Adrenal gland (tissue), 12 donors: ENCODE results near the gene CD247. TPM values are rescaled to one million over a fixed set of nuclear protein-coding genes. Genes with fewer than 3 reads are reported as not detected.

Experiments
- DNase-seq, 7 donors: peaks; one replicate each; pipeline ENCODE4 v3.0.0-alpha.2; 2019 to 2020
- H3K27ac ChIP-seq, 5 donors: fragments of 200-600 bp; sonication (generic) in 4 of 5; 1 replicate in 3 of 5; 2 replicates in 2 of 5; pipeline versions ENCODE4 v1.5.1 to v1.8.0; 2016 to 2020; ENCODE audit warnings: mild to moderate bottlenecking in 1 of 5
- H3K27me3 ChIP-seq: fragments of 200-600 bp; 2 replicates; pipeline ENCODE4 v1.8.0; 2021
- H3K36me3 ChIP-seq, 2 donors: fragments of 200-600 bp; replicated peaks in 1 of 2; 1 replicate in 1 of 2; 2 replicates in 1 of 2; pipeline versions ENCODE4 v1.5.1 to v1.8.0; 2018 to 2022
- H3K4me1 ChIP-seq, 2 donors: fragments of 200-600 bp; replicated peaks in 1 of 2; 1 replicate in 1 of 2; 2 replicates in 1 of 2; pipeline versions ENCODE4 v1.5.1 to v1.8.0; 2018 to 2021
- H3K4me3 ChIP-seq, 4 donors: fragments of 200-600 bp; sonication (generic) in 3 of 4; one replicate each; pipeline ENCODE4 v1.5.1; 2016 to 2018
- H3K9me3 ChIP-seq, 3 donors: fragments of 200-600 bp; sonication (generic) in 1 of 3; replicated peaks in 1 of 3; 1 replicate in 2 of 3; 2 replicates in 1 of 3; pipeline versions ENCODE4 v1.5.1 to v1.8.0; 2016 to 2021
- POLR2A ChIP-seq, 2 donors: fragments of 450-650 bp; IDR thresholded peaks; one replicate each; pipeline ENCODE4 v1.6.1; 2017; ENCODE audit warnings: antibody characterized with exemption in 2 of 2, mild to moderate bottlenecking in 2 of 2, moderate library complexity in 1 of 2
- WGBS, 4 donors: extraction: QIAGEN DNeasy Blood & Tissue Kit in 2 of 4; methylation state at CpG; one replicate each; pipeline versions ENCODE4 v1.1.5 to v1.1.7; 2013 to 2017; 5-methylcytosine and 5-hydroxymethylcytosine counted together
- intact Hi-C, 2 donors: fragments of 100-400 bp; cut with DNase I; formaldehyde crosslinking; loops; one replicate each; pipeline versions ENCODE4 v1.14.1 to v1.15.0; 2022 to 2023
- polyA plus RNA-seq, 3 donors: library from polyadenylated mRNA; stranded (reverse); fragments of 200-250 nt in 2 of 3; fragments of 350-450 nt in 1 of 3; fragmentation: Illumina TruSeq in 1 of 3; extraction: RNeasy Lipid Tissue Mini Kit (QIAGEN cat#74804) in 1 of 3; gene quantifications; one replicate each; pipeline ENCODE4 v1.2.3, GENCODE V29; 2013 to 2014
- total RNA-seq, 9 donors: library from RNA; depleted of rRNA in 4 of 9; stranded (reverse); fragments of >200 nt in 4 of 9; fragments of 120-200 nt in 1 of 9; fragmentation: NEBNext Ultra II Directional in 1 of 9; extraction: Animal tissue kit (Norgen Biotek cat#: 25700) in 1 of 9; gene quantifications; one replicate each; pipeline versions ENCODE4 v1.1.0 to v1.2.4, GENCODE V29; 2013 to 2023
- TF ChIP-seq, protein P1 (sequence below), 6 experiments: fragments of 450-650 bp in 4 of 6; fragments of 200-600 bp in 2 of 6; sonication (generic) in 1 of 6; IDR thresholded peaks; 1 replicate in 5 of 6; 2 replicates in 1 of 6; pipeline versions ENCODE4 v1.5.1 to v1.8.0; 2016 to 2021; ENCODE audit warnings: antibody characterized with exemption in 6 of 6, mild to moderate bottlenecking in 2 of 6, moderate library complexity in 1 of 6
- donor health status: healthy with polysubstance abuse.
- donor health status: Bipolar disorder and iron deficiency.
- donor health status: DM: yes; HTN: yes; CAD: no.
- donor health status: DM: no; HTN: no; CAD: no.
- donor health status: DM: no; HTN: no; CAD: no.
- donor health status: DM: yes; HTN: yes; CAD: no.

CD247 gene
- total and polyA plus RNA-seq, 12 donors: 0.26 to 2.3 (median 1.2) TPM; not detected in 1

DNA sequence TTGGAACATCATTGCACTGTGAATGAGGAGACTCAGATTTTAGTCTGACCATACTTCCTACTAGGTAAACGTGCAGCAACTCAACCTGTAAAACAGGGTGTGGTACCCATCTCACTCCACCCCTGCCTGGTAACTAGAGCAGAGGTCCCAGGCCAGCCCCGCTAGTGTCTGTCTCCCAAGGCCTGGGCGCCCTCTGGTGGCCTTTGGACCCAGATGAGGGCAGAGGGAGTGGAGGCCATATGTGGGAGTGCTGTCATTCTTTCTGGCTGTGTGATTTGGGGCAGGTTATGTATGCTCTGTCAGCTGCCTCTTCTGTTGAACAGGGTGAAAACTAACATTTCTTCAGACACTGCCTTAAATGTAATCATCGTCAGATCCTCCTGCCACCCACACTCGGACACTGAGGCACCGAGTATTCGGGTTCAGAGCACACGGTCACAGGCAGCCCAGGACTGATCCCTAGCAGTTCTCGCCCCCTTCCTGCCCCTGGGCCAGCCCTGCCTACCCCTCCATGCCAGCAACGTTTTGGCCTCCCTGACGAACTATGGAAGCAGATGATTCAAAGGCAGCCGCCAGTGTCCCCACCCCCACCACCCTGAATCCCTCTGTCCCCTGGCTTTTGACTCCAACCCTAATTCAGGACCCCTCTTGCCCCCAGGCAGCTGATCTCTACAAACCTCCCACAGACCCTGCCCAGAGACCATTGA is 76.0 kb downstream of the CD247 start:
- Histone ChIP-seq H3K36me3 (no peaks in the 10 kb centered on the region), H3K27ac (no peak overlapping the region), H3K27me3 (no peaks in the 10 kb centered on the region), H3K4me1 (peaks cover 8 to 11% of the 10 kb centered on the region in 2 donors), H3K4me3 (no peak overlapping the region), H3K9me3 (no peaks in the 10 kb centered on the region)
- peak; percentile 79 to 90 (median 86) for DNase-seq
- no peak for TF ChIP-seq POLR2A (IDR thresholded peaks at IDR 0.05)
- TF ChIP-seq, protein P1, sequence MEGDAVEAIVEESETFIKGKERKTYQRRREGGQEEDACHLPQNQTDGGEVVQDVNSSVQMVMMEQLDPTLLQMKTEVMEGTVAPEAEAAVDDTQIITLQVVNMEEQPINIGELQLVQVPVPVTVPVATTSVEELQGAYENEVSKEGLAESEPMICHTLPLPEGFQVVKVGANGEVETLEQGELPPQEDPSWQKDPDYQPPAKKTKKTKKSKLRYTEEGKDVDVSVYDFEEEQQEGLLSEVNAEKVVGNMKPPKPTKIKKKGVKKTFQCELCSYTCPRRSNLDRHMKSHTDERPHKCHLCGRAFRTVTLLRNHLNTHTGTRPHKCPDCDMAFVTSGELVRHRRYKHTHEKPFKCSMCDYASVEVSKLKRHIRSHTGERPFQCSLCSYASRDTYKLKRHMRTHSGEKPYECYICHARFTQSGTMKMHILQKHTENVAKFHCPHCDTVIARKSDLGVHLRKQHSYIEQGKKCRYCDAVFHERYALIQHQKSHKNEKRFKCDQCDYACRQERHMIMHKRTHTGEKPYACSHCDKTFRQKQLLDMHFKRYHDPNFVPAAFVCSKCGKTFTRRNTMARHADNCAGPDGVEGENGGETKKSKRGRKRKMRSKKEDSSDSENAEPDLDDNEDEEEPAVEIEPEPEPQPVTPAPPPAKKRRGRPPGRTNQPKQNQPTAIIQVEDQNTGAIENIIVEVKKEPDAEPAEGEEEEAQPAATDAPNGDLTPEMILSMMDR (IDR thresholded peaks at IDR 0.05): peak; percentile 81 to 92 (median 88)
- intact Hi-C loops: loop anchor here (2.0 to 5.0 kb wide), 4 partner anchors 40 to 380 kb away; no protein-coding TSS in a partner anchor
- WGBS, 4 donors: 45 to 56% (median 48%) methylated on average over 10 to 12 of the region's 12 CpGs

DNA sequence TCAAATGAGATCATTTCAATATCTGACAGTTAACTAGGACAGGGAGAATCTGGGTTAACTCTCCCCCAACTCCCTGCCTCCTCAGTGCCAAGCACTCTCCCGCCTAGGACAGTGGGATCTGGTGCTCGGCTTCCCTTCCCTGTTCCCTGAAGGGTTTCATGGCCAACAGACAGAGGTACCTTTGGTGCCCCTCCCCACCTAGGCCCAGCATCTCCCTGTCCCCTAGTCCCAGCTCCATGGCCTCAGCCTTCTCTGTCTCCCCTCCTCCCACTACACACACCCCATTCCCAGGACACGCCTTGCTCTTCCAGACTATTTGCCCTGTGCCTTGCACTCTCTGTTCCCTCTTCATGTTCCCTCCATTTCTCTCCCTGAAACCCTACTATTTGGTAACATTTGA is 77.1 kb downstream of the CD247 start:
- no peak overlapping the region for H3K27ac ChIP-seq
- WGBS, 4 donors: 89 to 97% (median 92%) methylated on average over 3 of the region's 3 CpGs
- DNase-seq: no peak
- no peak overlapping the region for H3K4me3 ChIP-seq
- no peaks in the 10 kb centered on the region for H3K9me3 ChIP-seq
- intact Hi-C loops: loop anchor here (5.0 kb wide), 3 partner anchors 39 to 379 kb away; no protein-coding TSS in a partner anchor
- no peak for TF ChIP-seq POLR2A (IDR thresholded peaks at IDR 0.05)
- TF ChIP-seq, protein P1 (IDR thresholded peaks at IDR 0.05): no peak
- H3K36me3 ChIP-seq: no peaks in the 10 kb centered on the region
- no peaks in the 10 kb centered on the region for H3K27me3 ChIP-seq
- H3K4me1 ChIP-seq: peaks cover 8 to 11% of the 10 kb centered on the region in 2 donors

- H3K9me3 ChIP-seq: no peaks in the 10 kb centered on the region
- intact Hi-C loops: loop anchor here (5.0 kb wide), 3 partner anchors 38 to 378 kb away; no protein-coding TSS in a partner anchor
- no peaks in the 10 kb centered on the region for H3K36me3 ChIP-seq
- H3K4me3 ChIP-seq: no peak overlapping the region
- TF ChIP-seq POLR2A (IDR thresholded peaks at IDR 0.05): no peak
- TF ChIP-seq, protein P1 (IDR thresholded peaks at IDR 0.05): no peak
- 90 to 96% (median 92%) methylated on average over 4 to 8 of the region's 8 CpGs for WGBS, 4 donors
- no peak for DNase-seq
- H3K27ac ChIP-seq: no peak overlapping the region
- H3K4me1 ChIP-seq: peaks cover 8 to 11% of the 10 kb centered on the region in 2 donors
- H3K27me3 ChIP-seq: no peaks in the 10 kb centered on the region
These were observed 77.6 kb downstream of the CD247 start for GRCh38 chr1:167440776-167441175.

DNA sequence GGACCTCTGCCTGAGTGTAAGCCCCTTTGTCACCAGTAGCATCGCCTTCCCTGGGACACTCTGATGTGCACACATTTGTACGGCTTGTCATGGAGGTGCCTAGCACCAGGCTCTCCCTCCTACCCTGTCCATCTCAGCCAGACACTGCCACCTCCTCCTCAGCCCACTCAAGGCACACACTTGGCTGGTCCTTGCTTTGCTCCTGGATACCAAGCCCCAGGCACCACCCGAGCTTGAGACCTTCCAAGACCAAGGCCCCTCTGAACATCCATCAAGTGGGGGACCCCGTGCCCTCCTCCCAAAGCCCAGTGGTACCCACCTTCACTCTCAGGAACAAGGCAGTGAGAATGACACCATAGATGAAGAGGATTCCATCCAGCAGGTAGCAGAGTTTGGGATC is 78.0 kb downstream of the CD247 start:
- Histone ChIP-seq H3K4me1 (peaks cover 8 to 11% of the 10 kb centered on the region in 2 donors), H3K9me3 (no peaks in the 10 kb centered on the region), H3K27me3 (no peaks in the 10 kb centered on the region), H3K4me3 (no peak overlapping the region), H3K27ac (no peak overlapping the region), H3K36me3 (no peaks in the 10 kb centered on the region)
- DNase-seq: no peak
- intact Hi-C loops: loop anchor here (5.0 kb wide), 3 partner anchors 38 to 378 kb away; no protein-coding TSS in a partner anchor
- TF ChIP-seq, protein P1 (IDR thresholded peaks at IDR 0.05): no peak
- TF ChIP-seq POLR2A (IDR thresholded peaks at IDR 0.05): no peak
- 91 to 97% (median 95%) methylated on average over 4 of the region's 4 CpGs for WGBS, 4 donors
